ENCODE measurements around the gene MLST8.

MLST8 gene

GRCh38 chr16:2177561-2177960 lies 27.7 kb upstream of the MLST8 start:
- in situ Hi-C loops (cut with HindIII; ENCODE audit: low sequenced_read_pairs): no loop called here
- H3K4me3 ChIP-seq (ENCODE audit: low read depth, low read length): no peak overlapping the region
- TF ChIP-seq CTCF (IDR thresholded peaks at IDR 0.05; ENCODE audit: low read depth, low read length): no peak
- no peak for DNase-seq (ENCODE audit: low read depth, low spot score)

GRCh38 chr16:2178321-2179106 lies 26.7 kb upstream of the MLST8 start:
- no peak for TF ChIP-seq CTCF (IDR thresholded peaks at IDR 0.05; ENCODE audit: low read depth, low read length)
- in situ Hi-C loops (cut with HindIII; ENCODE audit: low sequenced_read_pairs): no loop called here
- DNase-seq (ENCODE audit: low read depth, low spot score): peak; percentile 22
- no peak overlapping the region for H3K4me3 ChIP-seq (ENCODE audit: low read depth, low read length)

GRCh38 chr16:2179107-2179501 lies 26.1 kb upstream of the MLST8 start:
- no peak for DNase-seq (ENCODE audit: low read depth, low spot score)
- in situ Hi-C loops (cut with HindIII; ENCODE audit: low sequenced_read_pairs): no loop called here
- TF ChIP-seq CTCF (IDR thresholded peaks at IDR 0.05; ENCODE audit: low read depth, low read length): no peak
- H3K4me3 ChIP-seq (ENCODE audit: low read depth, low read length): no peak overlapping the region

DNA sequence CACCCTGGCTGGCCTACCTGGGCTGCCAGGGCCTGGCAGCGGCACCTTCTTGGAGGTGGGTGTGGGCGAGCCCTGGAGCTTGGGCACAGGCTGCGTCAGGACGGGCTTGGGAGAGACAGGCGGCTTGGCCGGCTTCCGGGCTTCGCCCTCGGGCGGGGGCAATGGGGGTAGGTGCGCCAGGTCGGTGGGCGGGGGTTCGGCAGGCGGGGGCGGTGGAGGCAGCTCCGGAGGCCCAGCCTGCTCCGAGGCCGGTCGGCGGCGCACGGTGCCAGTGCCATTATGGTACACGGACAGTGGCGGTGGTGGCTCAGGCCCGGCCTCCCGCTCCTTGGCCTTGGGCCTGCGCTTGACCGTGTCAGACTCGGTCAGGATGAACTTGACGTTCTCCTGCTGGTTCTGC lies 25.7 kb upstream of the MLST8 start:
- no peak overlapping the region for H3K4me3 ChIP-seq (ENCODE audit: low read depth, low read length)
- DNase-seq (ENCODE audit: low read depth, low spot score): no peak
- in situ Hi-C loops (cut with HindIII; ENCODE audit: low sequenced_read_pairs): no loop called here
- no peak for TF ChIP-seq CTCF (IDR thresholded peaks at IDR 0.05; ENCODE audit: low read depth, low read length)

GRCh38 chr16:2180461-2180860 lies 24.8 kb upstream of the MLST8 start:
- H3K4me3 ChIP-seq (ENCODE audit: low read depth, low read length): no peak overlapping the region
- no peak for DNase-seq (ENCODE audit: low read depth, low spot score)
- no peak for TF ChIP-seq CTCF (IDR thresholded peaks at IDR 0.05; ENCODE audit: low read depth, low read length)
- in situ Hi-C loops (cut with HindIII; ENCODE audit: low sequenced_read_pairs): no loop called here

DNA sequence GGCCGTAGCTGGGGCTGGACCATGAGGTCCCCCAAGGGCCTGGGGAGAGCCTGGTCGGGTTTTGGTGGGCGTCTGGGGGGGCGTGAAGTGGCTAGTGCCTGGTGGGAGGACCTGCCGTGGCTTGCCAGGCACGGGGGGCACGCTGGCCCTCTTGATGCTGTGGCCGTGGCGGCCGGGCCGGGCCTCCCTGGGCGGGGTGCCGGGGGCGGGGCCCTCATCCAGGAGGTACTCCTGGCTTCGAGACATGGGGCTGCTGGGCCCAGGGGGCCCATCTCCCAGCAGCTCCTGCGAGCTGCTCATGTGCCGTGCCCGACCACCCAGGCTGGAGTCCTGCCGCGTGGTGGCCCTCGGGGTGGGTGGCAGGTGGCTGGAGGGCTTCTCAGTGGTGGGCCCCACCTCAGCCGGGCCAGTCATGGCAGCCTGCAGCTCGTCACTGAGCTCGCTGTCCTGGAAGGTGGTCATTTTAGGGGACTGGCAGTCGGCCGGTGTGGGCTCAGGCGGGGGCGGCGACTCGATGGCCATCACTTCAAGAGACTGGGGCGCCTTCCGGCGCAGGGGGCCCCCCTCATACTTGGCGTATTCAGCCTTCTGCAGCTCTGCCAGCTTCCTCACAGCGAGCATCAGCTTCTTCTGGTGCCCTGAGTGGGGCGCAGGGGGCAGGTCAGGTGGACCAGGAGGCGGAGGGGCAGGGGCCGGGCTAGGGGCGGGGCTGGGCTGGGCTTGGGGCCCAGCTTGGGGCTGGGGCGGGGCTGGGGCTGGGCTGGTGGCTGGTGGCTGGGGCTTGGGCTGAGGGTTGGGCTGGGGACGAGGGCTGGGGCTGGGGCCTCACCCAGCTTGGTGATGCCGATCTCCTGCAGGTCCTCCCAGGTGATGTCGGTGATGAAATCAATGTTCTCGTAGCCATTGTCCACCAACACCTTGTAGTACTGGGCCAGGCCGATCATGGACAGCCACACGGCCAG lies 24.0 kb upstream of the MLST8 start:
- H3K4me3 ChIP-seq (ENCODE audit: low read depth, low read length): no peak overlapping the region
- no peak for TF ChIP-seq CTCF (IDR thresholded peaks at IDR 0.05; ENCODE audit: low read depth, low read length)
- in situ Hi-C loops (cut with HindIII; ENCODE audit: low sequenced_read_pairs): no loop called here
- DNase-seq (ENCODE audit: low read depth, low spot score): no peak

Data from astrocyte of the spinal cord (primary cell).